ENCODE data around the gene CALML3. TPM values are rescaled to one million over a fixed set of nuclear protein-coding genes. Genes with fewer than 3 reads are reported as not detected.

CALML3 gene
- total and polyA plus RNA-seq, 2 donors (not counting 3 experiments of a cell fraction or from before 2014, with no cell fraction given) = not detected

- ChIA-PET POLR2A (no interaction called here), CTCF (no interaction called here)
- intact Hi-C loops (cut with micrococcal nuclease) = no loop called here
- H2AFZ ChIP-seq (ENCODE audit: low read depth, low read length) = no peak overlapping the region
- no peaks in the 10 kb centered on the region for H4K20me1 ChIP-seq (replicated peaks; ENCODE audit: control insufficient read depth, extremely low read depth, insufficient read depth, low read length)
- no peaks in the 10 kb centered on the region for H3K79me2 ChIP-seq (ENCODE audit: control insufficient read depth, insufficient read depth, low read length)
- no peak overlapping the region for H3K9ac ChIP-seq (replicated peaks; ENCODE audit: extremely low read depth, insufficient read depth, low read length)
- TF ChIP-seq JUN (IDR thresholded peaks at IDR 0.05; ENCODE audit: borderline replicate concordance, insufficient read depth, insufficient read length, low read depth) (no peak), FOS (IDR thresholded peaks at IDR 0.05; ENCODE audit: borderline replicate concordance, insufficient read depth, low read length) (no peak), MYC (IDR thresholded peaks at IDR 0.05; ENCODE audit: low read depth, low read length) (no peak), POLR2AphosphoS5 (IDR thresholded peaks at IDR 0.05; ENCODE audit: insufficient read depth, low read depth, low read length) (no peak), MAX (IDR thresholded peaks at IDR 0.05; ENCODE audit: insufficient read depth, insufficient read length) (no peak), CTCF (IDR thresholded peaks at IDR 0.05; ENCODE audit: extremely low read depth in 1 of 2, insufficient read depth in 1 of 2, low read depth in 1 of 2, low read length in 2 of 2) (no peak), POLR2A (IDR thresholded peaks at IDR 0.05; ENCODE audit: low read depth, low read length) (no peak), EZH2 (IDR thresholded peaks at IDR 0.05; ENCODE audit: borderline replicate concordance, low read depth, low read length, severe bottlenecking) (no peak), GATA2 (IDR thresholded peaks at IDR 0.05; ENCODE audit: insufficient read depth, insufficient read length, low read depth, low read length) (no peak)
- H3K4me3 ChIP-seq (replicated peaks in 1 of 3; ENCODE audit: insufficient read depth in 1 of 3, low read depth in 1 of 3, low read length in 3 of 3) = no peak overlapping the region
- H3K27ac ChIP-seq (ENCODE audit: insufficient read depth, low read depth, low read length) = no peak overlapping the region
- H3K4me1 ChIP-seq (ENCODE audit: control insufficient read depth, extremely low read depth, insufficient read depth, low read length) = no peaks in the 10 kb centered on the region
- no TSS peak for BruUV-seq (replicated peaks)
- H3K9me1 ChIP-seq (replicated peaks; ENCODE audit: control insufficient read depth, extremely low read depth, insufficient read depth, low read length) = no peaks in the 10 kb centered on the region
- no peak overlapping the region for H3K4me2 ChIP-seq (ENCODE audit: insufficient read depth, low read length)
- no peak for DNase-seq (ENCODE audit: low read depth, low spot score)
- no peaks in the 10 kb centered on the region for H3K36me3 ChIP-seq (ENCODE audit: control insufficient read depth in 2 of 2, extremely low read depth in 1 of 2, insufficient read depth in 2 of 2, low read length in 2 of 2)
- no peak for FAIRE-seq
- H3K9me3 ChIP-seq (replicated peaks; ENCODE audit: control insufficient read depth, insufficient read depth, low read length) = no peaks in the 10 kb centered on the region
- H3K27me3 ChIP-seq (ENCODE audit: control insufficient read depth in 2 of 2, insufficient read depth in 2 of 2, low read length in 2 of 2) = peaks cover 4 to 14% of the 10 kb centered on the region in 2 experiments
- dilution Hi-C loops (cut with MboI; ENCODE audit: extremely low pct_ligation_motif_present, low sequenced_read_pairs) = no loop called here
Observed at GRCh38 chr10:5517546-5517945, 7.2 kb upstream of the CALML3 start.
